HG03196 (cell line): Measurements from ENCODE around the gene THSD8.
A peak's percentile ranks its signal among the peaks of the same experiment; 100 is the strongest.

Experiments
- ATAC-seq: cut with Tn5 transposase; IDR thresholded peaks from one replicate; pipeline ENCODE4 v1.9.1; 2021; ENCODE audit not compliant: unreplicated experiment

Gene THSD8

DNA sequence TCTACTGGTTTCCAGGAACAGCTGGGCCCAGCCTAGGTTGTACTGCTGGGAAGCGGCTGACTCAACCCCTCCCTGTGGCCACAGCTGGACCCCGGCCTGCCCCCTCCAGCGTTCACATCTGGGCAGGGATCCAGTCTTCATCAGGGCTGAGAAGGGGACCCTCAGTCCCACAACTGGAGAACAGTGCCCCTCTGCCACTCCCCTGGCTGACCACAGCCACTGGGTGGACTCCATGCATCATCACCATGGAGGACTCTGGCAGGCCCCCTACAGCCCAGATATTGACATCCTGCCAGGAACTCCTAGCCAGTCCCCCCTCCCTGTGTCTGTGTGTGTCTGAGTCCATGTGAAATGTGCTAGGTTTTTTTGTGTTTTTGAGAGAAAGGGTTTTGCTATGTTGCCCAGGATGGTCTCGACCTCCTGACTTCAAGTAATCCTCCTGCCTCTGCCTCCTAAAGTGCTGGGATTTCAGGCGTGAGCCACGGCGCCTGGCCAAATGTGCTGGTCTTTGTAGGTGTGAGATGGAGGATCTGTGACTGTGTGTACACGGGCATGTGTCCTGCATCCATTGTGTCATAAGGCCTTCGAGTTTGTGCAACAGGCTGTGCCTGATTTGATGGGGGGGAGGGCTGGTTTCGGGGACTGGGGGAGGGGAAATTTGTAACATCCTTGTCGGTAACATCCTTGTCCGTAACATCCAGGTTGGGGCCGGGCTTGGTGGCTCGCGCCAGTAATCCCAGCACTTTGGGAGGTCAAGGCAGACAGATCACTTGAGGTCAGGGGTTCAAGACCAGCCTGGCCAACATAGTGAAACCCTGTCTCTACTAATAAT lies 22.5 kb upstream of the THSD8 start:
- no peak for ATAC-seq

DNA sequence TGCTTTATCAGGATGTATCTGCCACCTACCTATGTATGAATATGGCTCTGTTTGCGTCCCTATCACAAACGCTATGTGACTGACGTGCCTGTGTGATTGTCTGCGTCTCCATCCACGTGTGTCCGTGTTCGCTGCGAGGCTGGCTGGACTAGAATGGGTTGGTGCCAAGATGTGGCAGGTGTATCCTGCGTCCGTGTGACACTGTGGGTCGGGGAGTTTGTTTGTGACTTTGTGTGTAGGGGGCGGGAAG lies 19.8 kb upstream of the THSD8 start:
- ATAC-seq: no peak

DNA sequence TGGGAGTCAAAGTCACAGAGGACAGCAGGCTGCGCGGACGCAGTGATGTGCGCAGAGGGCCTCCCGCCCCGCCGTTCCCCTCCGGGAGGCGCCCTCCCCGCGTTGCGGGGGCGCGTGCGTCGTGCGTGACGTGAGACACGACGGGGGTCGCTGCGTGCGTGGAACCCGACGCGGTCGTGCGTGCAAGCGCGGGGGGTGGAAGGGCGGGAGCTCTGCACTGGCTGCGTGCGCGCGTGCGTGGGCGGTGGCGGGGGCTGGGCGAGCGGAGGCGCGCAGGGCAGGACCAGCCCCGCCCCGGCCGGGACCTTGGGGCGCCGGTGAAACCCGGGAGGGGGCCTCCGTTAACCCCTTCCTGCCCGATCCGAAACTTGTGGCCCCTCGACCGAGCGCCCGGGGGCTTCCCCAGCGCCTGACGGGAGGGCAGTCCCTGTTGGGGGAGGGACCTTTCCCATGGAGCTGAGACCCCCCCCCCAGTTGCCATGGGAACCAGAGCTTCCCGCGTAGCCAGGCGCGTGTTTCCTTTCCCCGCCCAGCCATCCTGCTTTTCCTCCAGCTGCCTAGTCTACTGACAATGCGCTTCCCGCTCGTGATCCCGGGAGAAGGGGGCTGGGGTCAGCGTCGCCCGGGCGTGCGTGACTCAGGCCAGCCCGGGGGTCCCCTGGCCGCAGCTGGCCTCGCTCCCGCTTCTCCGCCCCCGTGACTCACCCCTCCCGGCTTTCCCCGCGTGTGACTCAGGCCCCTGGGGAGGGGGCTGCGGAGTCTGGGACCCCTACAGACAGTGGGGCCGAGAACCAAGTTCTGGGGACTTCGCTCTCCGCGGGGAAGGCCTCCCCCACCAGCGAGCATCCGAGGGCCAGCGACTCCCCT lies 19.2 kb upstream of the THSD8 start:
- peak; percentile 28 for ATAC-seq

DNA sequence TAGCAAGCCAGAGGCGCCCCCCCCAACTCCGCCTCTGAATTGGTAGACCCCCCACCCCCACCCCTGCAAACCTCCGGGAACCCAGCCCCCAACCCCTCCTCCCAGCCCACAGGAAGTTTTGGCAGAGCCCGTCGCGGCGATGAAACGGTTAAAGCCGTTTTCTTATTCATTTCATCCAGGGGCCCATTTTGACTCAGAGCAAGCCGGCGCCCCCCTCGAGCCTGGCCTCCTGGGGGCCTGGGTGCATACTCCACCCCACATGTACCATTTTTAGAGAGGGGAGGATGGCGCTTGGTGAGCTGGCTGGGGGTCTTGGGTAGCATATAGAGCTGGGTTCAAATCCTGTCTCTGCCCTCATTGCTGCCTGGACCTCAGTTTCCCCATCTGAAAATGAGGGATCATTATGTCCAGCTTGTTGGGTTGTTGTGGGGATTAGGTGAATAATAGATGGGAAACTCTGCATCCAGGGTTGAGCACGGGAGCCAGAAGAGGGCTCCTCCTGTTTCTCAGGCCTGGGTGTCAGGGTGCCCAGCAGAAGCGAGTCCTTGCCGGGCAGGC lies 18.5 kb upstream of the THSD8 start:
- no peak for ATAC-seq

GRCh38 chr19:12783849-12784393 lies 17.9 kb upstream of the THSD8 start:
- ATAC-seq: no peak

GRCh38 chr19:12784394-12784870 lies 17.4 kb upstream of the THSD8 start:
- no peak for ATAC-seq

DNA sequence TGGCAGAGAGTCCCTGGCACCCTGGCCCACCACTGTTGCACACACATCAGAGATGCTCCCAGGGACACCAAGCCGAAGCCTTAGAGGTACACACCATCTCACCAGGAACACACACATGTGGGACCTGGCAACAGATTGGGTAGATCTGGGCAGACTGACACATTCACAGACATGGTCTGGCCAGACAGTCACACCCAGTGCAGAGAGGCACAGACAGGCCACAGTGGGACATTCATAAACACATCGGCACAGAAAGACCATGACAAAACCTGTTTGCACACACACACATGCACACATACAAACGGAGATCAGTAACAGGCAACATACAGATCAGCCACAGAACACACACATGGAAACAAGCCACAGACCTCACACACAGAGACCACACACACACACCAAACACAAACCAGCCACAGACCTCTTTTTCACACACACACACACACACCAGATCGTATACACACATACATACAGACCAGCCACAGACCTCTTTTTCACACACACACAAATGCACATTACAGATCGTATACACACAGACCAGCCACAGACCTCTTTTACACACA lies 16.9 kb upstream of the THSD8 start:
- no peak for ATAC-seq

DNA sequence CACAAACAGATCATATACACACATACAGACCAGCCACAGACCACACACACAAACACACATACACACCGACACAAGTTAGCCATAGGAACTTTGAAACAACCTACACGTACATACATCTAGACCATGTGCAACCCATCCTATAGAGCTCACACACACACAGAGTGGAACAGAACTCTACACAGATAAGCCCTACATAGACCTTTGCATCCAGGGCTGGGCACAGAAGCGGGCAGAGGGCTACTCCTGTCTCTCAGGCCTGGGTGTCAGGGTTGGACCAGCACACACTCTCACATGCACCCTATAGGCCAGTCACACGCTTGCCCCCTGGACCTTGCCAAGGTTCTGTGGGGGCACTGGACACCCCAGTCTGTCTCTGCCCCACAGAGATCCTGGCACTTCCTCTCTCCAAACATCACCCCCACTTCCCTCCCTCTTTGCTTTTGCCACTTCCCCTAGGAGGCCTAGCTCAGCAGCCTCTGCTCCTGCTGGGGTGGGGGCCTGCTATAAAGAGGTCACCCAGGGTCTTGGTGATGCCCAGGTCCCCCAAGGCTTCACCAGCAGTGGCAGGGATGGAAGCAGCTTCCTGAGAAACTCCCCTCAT lies 16.3 kb upstream of the THSD8 start:
- no peak for ATAC-seq

- no peak for ATAC-seq
Measured at GRCh38 chr19:12786141-12786870, 15.6 kb upstream of the THSD8 start.

DNA sequence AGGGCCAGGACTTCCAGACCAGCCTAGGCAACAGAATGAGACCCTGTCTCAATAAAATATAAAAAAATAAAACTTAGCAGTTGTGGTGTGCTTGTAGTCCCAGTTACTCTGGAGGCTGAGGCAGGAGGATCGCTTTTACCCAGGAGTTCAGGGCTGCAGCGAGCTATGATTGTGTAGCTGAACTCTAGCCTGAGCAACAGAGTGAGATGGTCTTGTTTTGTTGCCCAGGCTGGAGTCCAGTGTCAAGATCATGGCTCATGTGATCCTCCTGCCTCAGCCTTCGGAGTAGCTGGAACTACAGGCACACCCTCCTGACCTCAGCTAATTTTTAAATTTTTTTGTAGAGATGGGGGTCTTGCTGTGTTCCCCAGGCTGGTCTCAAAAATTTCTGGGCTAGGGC lies 14.9 kb upstream of the THSD8 start:
- no peak for ATAC-seq

DNA sequence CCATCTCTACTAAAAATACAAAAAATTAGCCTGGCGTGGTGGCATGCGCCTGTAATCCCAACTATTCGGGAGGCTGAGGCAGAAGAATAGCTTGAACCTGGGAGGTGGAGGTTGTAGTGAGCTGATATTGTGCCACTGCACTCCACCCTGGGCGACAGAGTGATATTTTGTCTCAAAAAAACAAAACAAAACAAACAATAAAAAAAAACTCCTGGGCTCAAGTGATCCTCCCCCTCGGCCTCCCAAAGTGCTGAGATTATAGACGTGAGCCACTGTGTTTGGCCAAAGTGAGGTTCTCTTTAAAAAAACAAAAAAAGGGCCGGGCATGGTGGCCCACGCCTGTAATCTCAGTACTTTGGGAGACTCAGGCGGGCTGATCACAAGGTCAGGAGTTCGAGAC lies 14.4 kb upstream of the THSD8 start:
- ATAC-seq: no peak

DNA sequence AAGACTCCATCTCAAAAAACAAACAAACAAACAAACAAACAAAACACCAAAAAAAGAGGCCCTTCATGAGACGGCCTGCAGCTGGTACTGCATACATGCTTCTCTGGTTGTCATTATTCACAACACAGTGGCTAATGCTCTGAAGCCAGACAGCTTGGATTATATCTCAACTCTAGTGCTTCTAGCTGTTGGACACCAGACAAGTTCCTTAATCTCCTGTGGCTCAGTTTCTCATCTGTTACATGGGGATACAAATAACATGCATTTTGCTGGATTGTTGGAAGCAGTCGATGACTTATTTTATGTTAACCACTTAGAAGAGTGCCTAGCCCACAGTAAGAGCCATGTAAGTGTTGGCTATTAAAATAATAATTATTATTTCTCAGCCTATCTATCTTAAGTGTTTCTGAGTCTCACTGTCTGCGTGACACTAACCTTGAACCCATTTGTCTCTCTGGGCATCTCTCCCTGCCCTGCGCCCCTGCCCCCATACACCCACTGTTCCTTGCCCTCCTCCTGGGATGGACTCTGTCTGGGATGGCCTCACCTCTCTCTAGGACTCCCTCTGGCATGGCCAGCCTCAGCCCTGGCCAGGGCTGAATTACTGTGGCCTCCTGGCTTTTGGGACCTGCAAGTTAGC lies 13.7 kb upstream of the THSD8 start:
- no peak for ATAC-seq

DNA sequence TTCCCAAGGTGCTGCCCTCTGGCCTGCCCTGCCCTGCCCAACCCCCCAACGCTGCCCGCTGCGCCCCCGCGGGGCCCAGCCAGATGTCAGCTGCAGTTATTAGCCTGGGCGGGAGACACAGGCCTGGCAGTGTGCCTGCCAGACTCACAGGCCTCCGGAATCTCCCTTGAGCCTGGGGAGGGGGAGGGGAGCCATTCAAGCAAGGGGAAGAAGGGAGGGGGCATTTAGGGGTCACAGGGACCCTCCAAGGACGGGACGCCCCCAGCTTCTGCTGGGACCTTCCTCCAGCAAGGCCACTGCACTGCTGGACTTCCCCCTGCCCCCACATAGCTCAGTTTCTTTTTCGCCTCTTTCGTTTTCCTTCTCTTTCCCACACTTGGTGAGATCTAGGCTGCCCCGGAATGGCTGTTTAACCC lies 13.2 kb upstream of the THSD8 start:
- no peak for ATAC-seq

- ATAC-seq: no peak
Measured at GRCh38 chr19:12789098-12789903, 12.6 kb upstream of the THSD8 start.

- ATAC-seq: peak; percentile 32
Measured at GRCh38 chr19:12789904-12790619, 11.8 kb upstream of the THSD8 start.

- no peak for ATAC-seq
Measured at GRCh38 chr19:12790628-12791344, 11.1 kb upstream of the THSD8 start.

DNA sequence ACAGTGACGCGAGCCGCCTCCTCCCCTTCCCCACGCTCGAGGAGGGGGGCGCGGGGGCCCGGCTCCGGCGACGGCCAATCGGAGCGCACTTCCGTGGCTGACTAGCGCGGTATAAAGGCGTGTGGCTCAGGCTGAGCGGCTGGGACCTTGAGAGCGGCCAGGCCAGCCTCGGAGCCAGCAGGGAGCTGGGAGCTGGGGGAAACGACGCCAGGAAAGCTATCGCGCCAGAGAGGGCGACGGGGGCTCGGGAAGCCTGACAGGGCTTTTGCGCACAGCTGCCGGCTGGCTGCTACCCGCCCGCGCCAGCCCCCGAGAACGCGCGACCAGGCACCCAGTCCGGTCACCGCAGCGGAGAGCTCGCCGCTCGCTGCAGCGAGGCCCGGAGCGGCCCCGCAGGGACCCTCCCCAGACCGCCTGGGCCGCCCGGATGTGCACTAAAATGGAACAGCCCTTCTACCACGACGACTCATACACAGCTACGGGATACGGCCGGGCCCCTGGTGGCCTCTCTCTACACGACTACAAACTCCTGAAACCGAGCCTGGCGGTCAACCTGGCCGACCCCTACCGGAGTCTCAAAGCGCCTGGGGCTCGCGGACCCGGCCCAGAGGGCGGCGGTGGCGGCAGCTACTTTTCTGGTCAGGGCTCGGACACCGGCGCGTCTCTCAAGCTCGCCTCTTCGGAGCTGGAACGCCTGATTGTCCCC lies 10.4 kb upstream of the THSD8 start, which contains the start of gene JUNB:
JUNB (plus strand) TSS at position 142 of the 706 bp plus-strand sequence; CDS start at position 428, 286 bp downstream.
- ATAC-seq: peak; percentile 25
